ENCODE results near the gene CRYBA4.
"Not testable (repeated sequence)": the region's sequence is repeated elsewhere in the genome, so short reads cannot be mapped to it uniquely, and the experiment has no call there.

Gene CRYBA4

GRCh38 chr22:26609287-26609686, 12.5 kb upstream of the CRYBA4 start:
- TF ChIP-seq CTCF (conservative IDR thresholded peaks at IDR 0.05): no peak
- no peak overlapping the region for H3K27ac ChIP-seq

- TF ChIP-seq CTCF (conservative IDR thresholded peaks at IDR 0.05): no peak
- H3K27ac ChIP-seq: no peak overlapping the region
Observed at GRCh38 chr22:26610072-26610958, 11.4 kb upstream of the CRYBA4 start.

GRCh38 chr22:26610996-26611395, 10.8 kb upstream of the CRYBA4 start:
- H3K27ac ChIP-seq: no peak overlapping the region
- no peak for TF ChIP-seq CTCF (conservative IDR thresholded peaks at IDR 0.05)

- no peak overlapping the region for H3K27ac ChIP-seq
- TF ChIP-seq CTCF (conservative IDR thresholded peaks at IDR 0.05): no peak
Observed at GRCh38 chr22:26612652-26613051, 9.1 kb upstream of the CRYBA4 start.

DNA sequence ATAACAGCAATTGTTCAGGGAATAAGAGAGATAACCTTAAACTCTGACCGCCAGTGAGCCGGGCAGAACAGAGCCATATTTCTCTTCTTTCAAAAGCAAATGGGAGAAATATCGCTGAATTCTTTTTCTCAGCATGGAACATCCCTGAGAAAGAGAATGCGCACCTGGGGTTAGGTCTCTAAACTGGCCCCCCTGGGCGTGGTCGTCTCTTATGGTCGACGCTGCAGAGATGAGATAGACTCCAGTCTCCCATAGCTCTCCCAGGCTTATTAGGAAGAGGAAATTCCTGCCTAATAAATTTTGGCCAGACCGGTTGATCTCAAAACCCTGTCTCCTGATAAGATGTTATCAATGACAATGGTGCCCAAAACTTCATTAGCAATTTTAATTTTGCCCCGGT, 8.0 kb upstream of the CRYBA4 start:
- not testable (repeated sequence) for H3K27ac ChIP-seq

- TF ChIP-seq CTCF (conservative IDR thresholded peaks at IDR 0.05): no peak
- no peak overlapping the region for H3K27ac ChIP-seq
Observed at GRCh38 chr22:26614322-26614721, 7.4 kb upstream of the CRYBA4 start.

DNA sequence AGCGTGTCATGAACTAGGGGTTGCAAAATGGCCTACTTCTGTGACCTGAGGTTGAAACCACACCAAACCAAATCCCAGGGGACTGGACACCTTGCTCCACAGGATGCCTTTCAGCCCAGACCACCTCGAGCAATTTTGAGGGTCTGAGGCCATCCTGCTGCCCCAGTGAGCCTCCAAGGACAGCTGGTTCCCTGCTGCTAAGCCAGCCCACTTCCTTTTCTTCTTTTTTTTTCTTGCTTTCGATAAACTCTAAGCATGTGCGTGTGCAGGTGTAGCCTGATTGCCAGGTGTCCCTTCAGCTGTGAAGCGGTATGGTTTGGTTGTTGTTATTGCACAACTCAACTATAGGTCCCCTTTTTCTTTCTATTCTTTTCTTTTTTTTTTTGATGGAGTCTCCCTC, 6.6 kb upstream of the CRYBA4 start:
- TF ChIP-seq CTCF (conservative IDR thresholded peaks at IDR 0.05): no peak
- H3K27ac ChIP-seq: no peak overlapping the region

DNA sequence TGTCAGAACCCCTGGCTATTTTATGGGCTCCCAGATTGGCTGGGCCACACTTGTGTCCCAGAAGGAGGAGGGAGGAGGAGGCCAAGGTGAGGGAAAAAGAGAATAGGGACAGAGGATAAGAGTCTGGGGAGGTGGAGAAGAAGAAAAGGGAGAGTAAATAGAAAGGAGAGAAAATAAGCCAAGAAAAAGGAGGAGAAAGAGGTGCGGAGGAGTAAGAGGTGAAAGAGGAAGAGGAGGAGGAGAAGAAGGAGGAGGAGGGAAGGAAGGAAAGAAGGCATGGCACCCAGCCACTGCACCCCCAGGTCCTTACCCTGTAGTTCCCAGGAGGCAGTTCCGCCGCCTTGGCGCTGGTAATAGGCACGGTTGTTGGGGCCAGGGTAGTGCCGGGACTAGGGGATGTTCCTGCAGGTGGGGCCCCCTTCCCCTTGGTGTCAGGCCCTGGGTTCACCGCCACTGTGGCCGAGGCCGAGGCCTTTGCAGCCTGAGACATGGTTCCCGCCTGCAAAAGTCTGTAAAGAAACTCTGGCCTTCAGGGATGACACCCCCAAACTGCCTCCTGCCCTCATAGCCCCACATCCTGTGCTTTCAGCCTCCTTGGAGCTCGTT, 5.8 kb upstream of the CRYBA4 start:
- no peak for TF ChIP-seq CTCF (conservative IDR thresholded peaks at IDR 0.05)
- H3K27ac ChIP-seq: no peak overlapping the region
